Ishikawa (cell line): ENCODE results near the gene JPH2.

Source experiments
- CEBPB ChIP-seq: IDR thresholded peaks from 2 replicates; pipeline ENCODE4 v1.6.1; 2012
- CREB1 ChIP-seq: IDR thresholded peaks from 2 replicates; pipeline ENCODE4 v1.6.1; 2012; ENCODE audit warnings: low read depth
- EGR1 ChIP-seq: IDR thresholded peaks from 2 replicates; pipeline ENCODE4 v1.6.1; 2012
- EP300 ChIP-seq: IDR thresholded peaks from 2 replicates; pipeline ENCODE4 v1.6.1; 2012; ENCODE audit warnings: borderline replicate concordance
- FOXM1 ChIP-seq: IDR thresholded peaks from 2 replicates; pipeline ENCODE4 v1.6.1; 2012; ENCODE audit warnings: low read depth, borderline replicate concordance
- MAX ChIP-seq: IDR thresholded peaks from 2 replicates; pipeline ENCODE4 v1.6.1; 2012
- NFIC ChIP-seq: IDR thresholded peaks from 2 replicates; pipeline ENCODE4 v1.6.1; 2012
- RAD21 ChIP-seq: IDR thresholded peaks from 2 replicates; pipeline ENCODE4 v1.6.1; 2012; ENCODE audit warnings: low read depth
- TAF1 ChIP-seq: IDR thresholded peaks from 2 replicates; pipeline ENCODE4 v1.6.1; 2012; ENCODE audit warnings: low read depth, mild to moderate bottlenecking
- TCF12 ChIP-seq: IDR thresholded peaks from 2 replicates; pipeline ENCODE4 v1.6.1; 2012; ENCODE audit warnings: low read depth
- TEAD4 ChIP-seq: IDR thresholded peaks from 2 replicates; pipeline ENCODE4 v1.6.1; 2012
- YY1 ChIP-seq: IDR thresholded peaks from 2 replicates; pipeline ENCODE4 v1.6.1; 2012; ENCODE audit warnings: low read depth
- ZBTB7A ChIP-seq: IDR thresholded peaks from 2 replicates; pipeline ENCODE4 v1.6.1; 2012; ENCODE audit warnings: low read depth
- TF ChIP-seq, protein P1 (sequence below): IDR thresholded peaks from 2 replicates; pipeline ENCODE4 v1.6.1; 2012
- TF ChIP-seq, protein P2 (sequence below): IDR thresholded peaks from 2 replicates; pipeline ENCODE4 v1.6.1; 2012; ENCODE audit warnings: low read depth, mild to moderate bottlenecking

The JPH2 gene

DNA sequence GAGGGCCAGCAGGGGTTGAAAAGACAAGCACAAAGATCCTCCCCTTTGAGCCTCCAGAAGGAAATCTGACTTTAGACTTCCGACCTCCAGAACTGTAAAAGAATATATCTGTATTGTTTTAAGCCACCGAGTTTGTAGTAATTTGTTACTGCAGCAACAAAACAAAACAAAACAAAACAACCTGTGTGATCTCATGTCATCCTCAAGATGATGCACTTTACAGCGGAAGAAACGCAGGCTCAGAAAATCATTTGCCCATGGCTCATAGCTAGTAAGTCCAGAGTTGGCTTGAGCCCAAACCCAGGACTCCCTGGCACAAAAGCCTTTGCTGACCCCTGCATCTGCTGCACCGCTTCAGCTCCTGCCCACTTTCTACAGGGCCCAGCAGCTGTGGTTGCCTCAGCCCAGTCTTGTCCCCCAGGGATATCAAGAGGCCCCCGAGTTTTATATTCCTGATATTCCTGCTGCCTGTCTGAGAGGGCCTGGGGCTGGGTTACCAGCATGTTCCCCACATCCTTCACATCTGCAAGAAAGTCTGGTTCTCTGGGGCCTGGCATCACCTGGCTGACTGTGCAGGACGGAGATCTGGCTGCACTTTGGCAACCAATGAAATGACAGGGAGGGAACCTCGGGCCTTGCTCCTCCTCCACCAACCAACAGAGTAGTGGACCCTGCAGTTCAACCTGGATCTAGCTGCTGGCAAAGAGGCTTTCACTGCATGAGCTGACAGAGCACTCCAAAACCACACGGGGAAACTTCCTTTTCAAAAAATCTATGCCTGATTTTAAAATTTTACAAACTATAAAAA lies 56.9 kb downstream of the JPH2 start:
- TF ChIP-seq CEBPB (no peak), YY1 (no peak), EP300 (no peak), TCF12 (no peak), EGR1 (no peak), TEAD4 (no peak), MAX (no peak), FOXM1 (no peak), ZBTB7A (no peak), TAF1 (no peak), NFIC (no peak), RAD21 (no peak), CREB1 (no peak)
- TF ChIP-seq, protein P1, sequence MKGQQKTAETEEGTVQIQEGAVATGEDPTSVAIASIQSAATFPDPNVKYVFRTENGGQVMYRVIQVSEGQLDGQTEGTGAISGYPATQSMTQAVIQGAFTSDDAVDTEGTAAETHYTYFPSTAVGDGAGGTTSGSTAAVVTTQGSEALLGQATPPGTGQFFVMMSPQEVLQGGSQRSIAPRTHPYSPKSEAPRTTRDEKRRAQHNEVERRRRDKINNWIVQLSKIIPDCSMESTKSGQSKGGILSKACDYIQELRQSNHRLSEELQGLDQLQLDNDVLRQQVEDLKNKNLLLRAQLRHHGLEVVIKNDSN = no peak
- TF ChIP-seq, protein P2, sequence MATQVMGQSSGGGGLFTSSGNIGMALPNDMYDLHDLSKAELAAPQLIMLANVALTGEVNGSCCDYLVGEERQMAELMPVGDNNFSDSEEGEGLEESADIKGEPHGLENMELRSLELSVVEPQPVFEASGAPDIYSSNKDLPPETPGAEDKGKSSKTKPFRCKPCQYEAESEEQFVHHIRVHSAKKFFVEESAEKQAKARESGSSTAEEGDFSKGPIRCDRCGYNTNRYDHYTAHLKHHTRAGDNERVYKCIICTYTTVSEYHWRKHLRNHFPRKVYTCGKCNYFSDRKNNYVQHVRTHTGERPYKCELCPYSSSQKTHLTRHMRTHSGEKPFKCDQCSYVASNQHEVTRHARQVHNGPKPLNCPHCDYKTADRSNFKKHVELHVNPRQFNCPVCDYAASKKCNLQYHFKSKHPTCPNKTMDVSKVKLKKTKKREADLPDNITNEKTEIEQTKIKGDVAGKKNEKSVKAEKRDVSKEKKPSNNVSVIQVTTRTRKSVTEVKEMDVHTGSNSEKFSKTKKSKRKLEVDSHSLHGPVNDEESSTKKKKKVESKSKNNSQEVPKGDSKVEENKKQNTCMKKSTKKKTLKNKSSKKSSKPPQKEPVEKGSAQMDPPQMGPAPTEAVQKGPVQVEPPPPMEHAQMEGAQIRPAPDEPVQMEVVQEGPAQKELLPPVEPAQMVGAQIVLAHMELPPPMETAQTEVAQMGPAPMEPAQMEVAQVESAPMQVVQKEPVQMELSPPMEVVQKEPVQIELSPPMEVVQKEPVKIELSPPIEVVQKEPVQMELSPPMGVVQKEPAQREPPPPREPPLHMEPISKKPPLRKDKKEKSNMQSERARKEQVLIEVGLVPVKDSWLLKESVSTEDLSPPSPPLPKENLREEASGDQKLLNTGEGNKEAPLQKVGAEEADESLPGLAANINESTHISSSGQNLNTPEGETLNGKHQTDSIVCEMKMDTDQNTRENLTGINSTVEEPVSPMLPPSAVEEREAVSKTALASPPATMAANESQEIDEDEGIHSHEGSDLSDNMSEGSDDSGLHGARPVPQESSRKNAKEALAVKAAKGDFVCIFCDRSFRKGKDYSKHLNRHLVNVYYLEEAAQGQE = no peak

- TF ChIP-seq ZBTB7A (no peak), TAF1 (no peak), EGR1 (no peak), CEBPB (no peak), CREB1 (no peak), EP300 (no peak)
Observed at GRCh38 chr20:44126445-44126844, 60.5 kb downstream of the JPH2 start.

GRCh38 chr20:44125332-44126127 lies 61.5 kb downstream of the JPH2 start:
- TF ChIP-seq NFIC (no peak), CEBPB (no peak), ZBTB7A (no peak), TCF12 (no peak), TAF1 (no peak), CREB1 (no peak), TEAD4 (no peak), EP300 (no peak)
- TF ChIP-seq, protein P1 = no peak
- TF ChIP-seq, protein P2 = no peak

- TF ChIP-seq, protein P1 = no peak
- no peak for TF ChIP-seq EGR1
- TF ChIP-seq CREB1 = no peak
- no peak for TF ChIP-seq CEBPB
- no peak for TF ChIP-seq ZBTB7A
- TF ChIP-seq YY1 = no peak
- TF ChIP-seq, protein P2 = no peak
- no peak for TF ChIP-seq EP300
- TF ChIP-seq FOXM1 = no peak
- TF ChIP-seq TEAD4 = no peak
- no peak for TF ChIP-seq MAX
- TF ChIP-seq TCF12 = no peak
- no peak for TF ChIP-seq TAF1
- TF ChIP-seq NFIC = no peak
- TF ChIP-seq RAD21 = no peak
Observed at GRCh38 chr20:44123874-44124535, 63.0 kb downstream of the JPH2 start.
